PFSK-1 (cell line): Measurements from ENCODE around the gene ENSA.

Source experiments
- FOXP2 ChIP-seq: optimal IDR thresholded peaks from 2 replicates; pipeline ENCODE3; 2011; ENCODE audit warnings: borderline replicate concordance, control low read depth, inconsistent platforms; ENCODE audit not compliant: insufficient read depth; ENCODE audit errors: extremely low read length, extremely low read depth
- POLR2AphosphoS5 ChIP-seq: IDR thresholded peaks from 2 replicates; pipeline ENCODE4 v1.6.1; 2012; ENCODE audit warnings: low read depth, mild to moderate bottlenecking, control low read depth, low read length, moderate library complexity
- SIN3A ChIP-seq: IDR thresholded peaks from 2 replicates; pipeline ENCODE4 v1.6.1; 2012; ENCODE audit warnings: mild to moderate bottlenecking, low read length, moderate library complexity, borderline replicate concordance; ENCODE audit not compliant: insufficient read depth
- TAF1 ChIP-seq: IDR thresholded peaks from 2 replicates; pipeline ENCODE4 v1.6.1; 2012; ENCODE audit warnings: low read length, control low read depth, borderline replicate concordance; ENCODE audit not compliant: insufficient read depth

DNA sequence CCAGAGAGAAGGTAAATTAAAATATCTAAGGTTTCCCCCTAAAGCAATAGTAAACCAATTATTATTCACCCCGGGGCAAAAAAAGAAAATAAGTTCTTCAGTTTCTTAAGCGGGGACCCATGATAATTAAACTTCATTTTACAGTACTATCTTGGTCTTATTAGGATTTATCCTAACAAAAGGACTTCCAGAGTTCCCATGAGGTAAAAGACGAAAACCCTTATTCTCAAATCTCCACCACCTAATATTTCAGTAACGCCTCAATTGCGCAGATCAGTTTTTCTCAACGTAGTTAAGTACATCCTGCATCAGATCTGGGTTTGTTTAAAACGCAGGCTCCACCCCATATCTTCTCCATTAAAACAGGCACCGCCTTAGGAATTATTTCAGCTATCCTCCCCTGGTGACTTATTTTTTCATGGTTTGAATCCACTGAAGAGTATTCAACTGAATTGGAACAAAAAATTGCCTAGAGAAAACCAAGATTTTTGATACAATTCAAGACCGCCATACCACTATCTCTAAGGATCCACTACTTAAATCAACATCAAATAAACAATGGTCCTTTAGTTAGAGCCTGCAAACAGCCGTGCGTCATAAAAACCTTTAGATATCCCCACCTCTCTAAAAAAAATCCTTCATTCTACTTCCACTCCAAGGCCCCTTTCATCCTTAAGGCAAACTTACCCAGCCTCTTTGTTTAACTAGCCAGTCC is 51.7 kb downstream of the ENSA start:
- TF ChIP-seq FOXP2 (no peak), SIN3A (no peak), POLR2AphosphoS5 (no peak; the same call in 1 of the 2 replicates), TAF1 (no peak)
